Cardiac fibroblast (primary cell): Measurements from ENCODE around the gene BTBD9.
A peak's percentile ranks its signal among the peaks of the same experiment; 100 is the strongest.

Experiments used
- DNase-seq, 2 donors: peaks; one replicate each; pipeline versions ENCODE4 v3.0.0 to v3.0.0-alpha.2; 2010; ENCODE audit warnings: low read depth in 2 of 2
- H3K4me3 ChIP-seq, 2 donors: replicated peaks in 1 of 2; 1 replicate in 1 of 2; 2 replicates in 1 of 2; pipeline ENCODE4 v1.5.1; 2011; ENCODE audit warnings: low read depth in 2 of 2, low read length in 2 of 2, mild to moderate bottlenecking in 2 of 2, moderate library complexity in 1 of 2
- CTCF ChIP-seq: IDR thresholded peaks from one replicate; pipeline ENCODE4 v1.5.1; 2011; ENCODE audit warnings: low read depth, mild to moderate bottlenecking, low read length, inconsistent platforms

The BTBD9 gene

GRCh38 chr6:38570750-38571149 is 69.0 kb downstream of the BTBD9 start:
- peak; percentile 41 to 58 for DNase-seq
- H3K4me3 ChIP-seq, result no peak overlapping the region
- peak; percentile 33 for TF ChIP-seq CTCF

GRCh38 chr6:38567436-38567835 is 72.3 kb downstream of the BTBD9 start:
- H3K4me3 ChIP-seq, result no peak overlapping the region
- TF ChIP-seq CTCF, result no peak
- peak; percentile 91 to 94 for DNase-seq

GRCh38 chr6:38566295-38567030 is 73.3 kb downstream of the BTBD9 start:
- TF ChIP-seq CTCF, result no peak
- no peak overlapping the region for H3K4me3 ChIP-seq
- peak in 1 of 2 donors; percentile 31 for DNase-seq

GRCh38 chr6:38564301-38564700 is 75.4 kb downstream of the BTBD9 start:
- no peak overlapping the region for H3K4me3 ChIP-seq
- DNase-seq, result no peak
- no peak for TF ChIP-seq CTCF

- H3K4me3 ChIP-seq, result no peak overlapping the region
- no peak for TF ChIP-seq CTCF
- DNase-seq, result no peak
These were observed 84.1 kb downstream of the BTBD9 start for GRCh38 chr6:38555606-38556005.

- no peak overlapping the region for H3K4me3 ChIP-seq
- no peak for TF ChIP-seq CTCF
- peak; percentile 11 to 60 for DNase-seq
These were observed 84.9 kb downstream of the BTBD9 start for GRCh38 chr6:38554700-38555413.
